ENCODE data around the gene TP53I11. TPM values are rescaled to one million over a fixed set of nuclear protein-coding genes. Genes with fewer than 3 reads are reported as not detected.

Gene TP53I11
- total and polyA plus RNA-seq, 2 experiments from 2014 or later, result 23.5 to 43.9 TPM

GRCh38 chr11:44885065-44885810, 65.4 kb downstream of the TP53I11 start:
- no peaks in the 10 kb centered on the region for H3K36me3 Mint-ChIP-seq (ENCODE audit: low read depth)
- Histone ChIP-seq H3K27me3 (ENCODE audit: insufficient read depth) (no peaks in the 10 kb centered on the region), H3K79me2 (replicated peaks; ENCODE audit: insufficient read depth) (no peaks in the 10 kb centered on the region), H3F3A (replicated peaks; ENCODE audit: low read depth) (no peaks in the 10 kb centered on the region), H3K27ac (ENCODE audit: low read depth) (no peak overlapping the region), H4K20me1 (replicated peaks; ENCODE audit: insufficient read depth) (no peaks in the 10 kb centered on the region), H3K4me3 (no peak overlapping the region), H3K4me2 (no peak overlapping the region), H3K36me3 (ENCODE audit: insufficient read depth) (no peaks in the 10 kb centered on the region), H3K4me1 (ENCODE audit: insufficient read depth) (peaks cover 28% of the 10 kb centered on the region), H2AFZ (no peak overlapping the region), H3K9me2 (ENCODE audit: insufficient read depth) (no peaks in the 10 kb centered on the region)
- TF ChIP-seq CREB1 (CRISPR knock-in tag; IDR thresholded peaks at IDR 0.05; ENCODE audit: low read depth), result no peak
- TF ChIP-seq ZNF462 (CRISPR knock-in tag; IDR thresholded peaks at IDR 0.05), result no peak
- no peak for TF ChIP-seq ZNF114 (CRISPR knock-in tag; IDR thresholded peaks at IDR 0.05)
- no peak for TF ChIP-seq JUNB (IDR thresholded peaks at IDR 0.05; ENCODE audit: unreplicated experiment)
- TF ChIP-seq EZH2phosphoT487 (IDR thresholded peaks at IDR 0.05; ENCODE audit: unreplicated experiment), result no peak
- no peak for TF ChIP-seq STAT1 (IDR thresholded peaks at IDR 0.05; ENCODE audit: unreplicated experiment)
- TF ChIP-seq ETS1 (IDR thresholded peaks at IDR 0.05), result no peak
- no peak for TF ChIP-seq NANOG (IDR thresholded peaks at IDR 0.05; ENCODE audit: borderline replicate concordance)
- no peak for TF ChIP-seq CTCF (conservative IDR thresholded peaks at IDR 0.05; ENCODE audit: low read depth in 2 of 2)
- no peak for TF ChIP-seq ZNF331 (CRISPR knock-in tag; IDR thresholded peaks at IDR 0.05; ENCODE audit: low read depth)
- TF ChIP-seq REST (IDR thresholded peaks at IDR 0.05; ENCODE audit: unreplicated experiment), result no peak
- H3K4me1 Mint-ChIP-seq, result peaks cover 38% of the 10 kb centered on the region
- H3K4me3 Mint-ChIP-seq, result no peak overlapping the region
- H3K27ac Mint-ChIP-seq, result no peak overlapping the region
- H3K27me3 Mint-ChIP-seq (ENCODE audit: insufficient read depth, low read depth, poor library complexity), result peaks cover 9% of the 10 kb centered on the region
- no peaks in the 10 kb centered on the region for H3K9me3 Mint-ChIP-seq
- ATAC-seq (peak; percentile 24; the same call in 1 of the 3 replicates), DNase-seq (ENCODE audit: low spot score) (no peak)

Measured in GM23338 (cell line).